Measurements from ENCODE around the gene TFDP1.

Gene TFDP1

DNA sequence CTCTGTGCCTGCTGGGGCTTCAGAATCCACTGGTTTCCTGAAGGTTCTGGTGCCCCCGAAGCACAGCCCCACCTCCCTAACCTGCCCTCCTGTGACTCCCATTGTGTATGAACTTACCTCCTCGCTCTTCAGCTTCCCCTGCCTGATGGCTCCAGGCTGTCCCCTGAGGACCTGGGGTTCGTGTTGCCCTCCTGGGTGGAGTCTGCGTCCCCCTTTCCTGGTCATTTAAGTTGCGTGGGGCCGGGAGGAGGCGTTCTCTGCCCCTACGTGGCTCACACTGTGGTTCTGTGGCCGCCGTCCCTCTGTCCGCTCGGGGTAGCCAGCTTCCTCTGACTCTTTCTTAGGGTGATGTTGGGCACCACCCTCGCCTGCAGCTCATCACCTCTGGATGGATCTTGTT, 13.9 kb downstream of the TFDP1 start:
- TF ChIP-seq, protein P1, sequence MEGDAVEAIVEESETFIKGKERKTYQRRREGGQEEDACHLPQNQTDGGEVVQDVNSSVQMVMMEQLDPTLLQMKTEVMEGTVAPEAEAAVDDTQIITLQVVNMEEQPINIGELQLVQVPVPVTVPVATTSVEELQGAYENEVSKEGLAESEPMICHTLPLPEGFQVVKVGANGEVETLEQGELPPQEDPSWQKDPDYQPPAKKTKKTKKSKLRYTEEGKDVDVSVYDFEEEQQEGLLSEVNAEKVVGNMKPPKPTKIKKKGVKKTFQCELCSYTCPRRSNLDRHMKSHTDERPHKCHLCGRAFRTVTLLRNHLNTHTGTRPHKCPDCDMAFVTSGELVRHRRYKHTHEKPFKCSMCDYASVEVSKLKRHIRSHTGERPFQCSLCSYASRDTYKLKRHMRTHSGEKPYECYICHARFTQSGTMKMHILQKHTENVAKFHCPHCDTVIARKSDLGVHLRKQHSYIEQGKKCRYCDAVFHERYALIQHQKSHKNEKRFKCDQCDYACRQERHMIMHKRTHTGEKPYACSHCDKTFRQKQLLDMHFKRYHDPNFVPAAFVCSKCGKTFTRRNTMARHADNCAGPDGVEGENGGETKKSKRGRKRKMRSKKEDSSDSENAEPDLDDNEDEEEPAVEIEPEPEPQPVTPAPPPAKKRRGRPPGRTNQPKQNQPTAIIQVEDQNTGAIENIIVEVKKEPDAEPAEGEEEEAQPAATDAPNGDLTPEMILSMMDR (conservative IDR thresholded peaks at IDR 0.05; ENCODE audit: low read length), result no peak
- no peak for DNase-seq (ENCODE audit: low read depth)
- H3K4me3 ChIP-seq (ENCODE audit: low read length), result no peak overlapping the region

DNA sequence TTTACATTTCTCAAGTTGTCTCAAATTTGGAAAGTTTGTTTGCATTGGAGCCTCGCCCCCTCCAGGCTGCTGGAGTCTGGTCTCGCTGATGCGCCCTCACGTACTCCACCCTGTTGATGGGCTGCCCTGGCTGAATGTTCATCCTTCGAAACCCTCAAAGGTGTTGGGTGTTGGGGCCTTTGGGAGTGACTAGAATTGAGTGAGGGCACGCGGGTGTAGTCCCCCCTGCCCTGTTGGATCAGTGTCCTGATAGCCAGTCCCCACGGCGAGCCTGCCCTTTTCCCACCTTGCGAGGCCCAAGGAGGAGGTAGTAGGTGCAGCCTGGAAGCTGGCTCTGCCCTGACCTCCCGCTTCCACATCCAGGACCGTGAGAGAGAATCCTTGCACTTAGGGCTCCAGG, 14.8 kb downstream of the TFDP1 start:
- TF ChIP-seq, protein P1 (conservative IDR thresholded peaks at IDR 0.05; ENCODE audit: low read length), result no peak
- H3K4me3 ChIP-seq (ENCODE audit: low read length), result no peak overlapping the region
- no peak for DNase-seq (ENCODE audit: low read depth)

DNA sequence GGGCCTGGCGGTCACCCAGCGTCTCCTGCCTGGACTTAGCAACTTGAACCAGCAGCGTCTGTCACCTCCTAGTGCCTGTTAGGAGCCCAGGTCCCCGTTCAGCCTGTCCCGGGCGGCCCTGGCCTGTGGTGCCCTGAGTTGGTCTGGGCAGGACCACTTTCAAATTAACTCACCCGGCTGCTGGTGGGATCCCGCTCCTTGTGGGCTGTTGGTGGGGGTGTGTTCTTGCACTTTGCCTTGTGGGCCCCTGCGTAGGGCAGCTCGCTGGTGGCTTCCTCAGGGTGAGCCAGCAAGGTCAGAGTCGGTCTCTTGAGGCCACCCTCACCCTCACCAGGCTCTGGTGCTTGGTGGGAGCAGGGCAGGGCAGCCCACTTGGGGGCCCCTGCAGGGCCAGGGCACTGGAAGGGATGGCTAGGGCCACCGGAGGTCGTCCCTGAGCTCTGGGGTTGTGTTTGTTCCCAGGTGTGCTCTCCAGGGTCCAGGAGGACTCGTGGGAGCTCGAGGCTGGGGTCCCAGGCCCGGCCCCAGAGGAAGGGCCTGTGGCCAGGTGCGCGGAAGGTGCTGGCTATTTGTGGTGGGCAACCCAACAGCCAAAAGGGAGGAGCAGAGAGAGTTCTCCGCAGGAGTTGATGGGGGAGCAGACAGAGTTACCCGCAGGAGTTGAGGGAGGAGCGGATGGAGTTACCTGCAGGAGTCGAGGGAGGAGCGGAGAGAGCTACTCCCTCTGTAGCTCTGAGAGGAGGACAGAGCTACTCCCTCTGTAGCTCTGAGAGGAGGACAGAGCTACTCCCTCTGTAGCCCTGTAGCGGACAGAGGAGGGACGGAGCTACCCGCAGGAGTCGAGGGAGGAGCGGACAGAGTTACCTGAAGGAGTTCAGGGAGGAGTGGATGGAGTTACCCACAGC, 16.9 kb downstream of the TFDP1 start:
- TF ChIP-seq, protein P1 (conservative IDR thresholded peaks at IDR 0.05; ENCODE audit: low read length), result no peak
- H3K4me3 ChIP-seq (ENCODE audit: low read length), result no peak overlapping the region
- DNase-seq (ENCODE audit: low read depth), result no peak

DNA sequence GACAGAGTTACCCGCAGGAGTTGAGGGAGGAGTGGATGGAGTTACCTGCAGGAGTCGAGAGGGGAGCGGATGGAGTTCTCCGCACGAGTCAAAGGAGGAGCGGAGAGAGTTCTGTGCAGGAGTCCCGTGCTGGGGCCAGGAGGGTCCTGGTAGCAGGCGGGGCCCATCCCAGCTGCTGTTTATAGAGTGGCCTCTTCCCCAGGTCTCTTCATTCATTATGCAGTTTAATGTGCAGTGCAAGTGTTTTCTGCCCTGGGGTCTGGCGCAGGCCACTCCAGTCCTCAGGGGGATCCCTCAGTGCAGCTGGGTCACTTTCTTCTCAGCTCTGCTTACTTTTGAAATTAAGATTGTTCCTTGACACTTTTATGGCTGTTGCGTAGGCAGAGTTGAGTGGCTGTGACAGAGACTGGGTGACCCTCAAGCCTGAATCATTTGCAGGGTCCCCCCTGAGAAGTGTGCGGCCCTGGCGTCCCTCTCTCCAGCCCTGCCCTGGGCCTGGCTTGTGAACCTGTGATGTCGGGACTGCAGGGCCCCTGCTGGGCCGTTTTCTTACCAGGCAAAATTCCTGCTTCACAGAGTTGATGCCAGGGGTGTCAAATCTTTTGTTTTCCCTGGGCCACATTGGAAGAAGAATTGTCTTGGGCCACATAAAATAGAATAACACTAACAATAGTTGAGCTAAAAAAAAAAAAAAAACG, 17.9 kb downstream of the TFDP1 start:
- DNase-seq (ENCODE audit: low read depth), result no peak
- TF ChIP-seq, protein P1 (conservative IDR thresholded peaks at IDR 0.05; ENCODE audit: low read length), result no peak
- H3K4me3 ChIP-seq (ENCODE audit: low read length), result no peak overlapping the region

DNA sequence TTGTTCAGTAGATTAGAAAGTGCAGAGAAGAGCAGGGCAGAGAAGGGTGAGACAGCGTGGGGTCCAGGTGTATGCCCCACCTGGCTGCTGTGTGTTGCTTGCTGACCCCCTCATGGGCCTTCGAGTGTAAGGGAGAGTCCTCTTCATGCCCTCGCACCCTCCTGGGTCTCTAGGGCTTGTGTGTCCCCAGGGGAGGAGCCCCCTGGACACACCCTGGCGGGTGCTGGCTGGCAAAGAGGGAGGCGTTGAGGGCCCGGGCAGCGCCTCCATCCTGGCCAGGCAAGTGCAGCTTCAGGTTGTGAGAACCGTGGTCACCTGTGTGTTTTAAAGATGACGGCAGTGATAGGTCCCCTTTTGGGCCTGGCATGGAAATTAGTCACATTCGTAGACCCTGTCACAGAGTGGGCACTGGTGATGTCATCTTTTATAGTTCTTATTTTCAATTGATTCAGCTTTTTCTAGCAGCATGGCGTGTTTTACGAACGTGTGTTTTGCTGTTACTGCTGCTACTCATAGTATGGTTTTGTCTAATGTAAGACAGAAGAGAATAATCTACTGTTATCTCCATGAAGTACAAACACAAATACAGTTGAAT, 18.7 kb downstream of the TFDP1 start:
- TF ChIP-seq, protein P1 (conservative IDR thresholded peaks at IDR 0.05; ENCODE audit: low read length), result no peak

DNA sequence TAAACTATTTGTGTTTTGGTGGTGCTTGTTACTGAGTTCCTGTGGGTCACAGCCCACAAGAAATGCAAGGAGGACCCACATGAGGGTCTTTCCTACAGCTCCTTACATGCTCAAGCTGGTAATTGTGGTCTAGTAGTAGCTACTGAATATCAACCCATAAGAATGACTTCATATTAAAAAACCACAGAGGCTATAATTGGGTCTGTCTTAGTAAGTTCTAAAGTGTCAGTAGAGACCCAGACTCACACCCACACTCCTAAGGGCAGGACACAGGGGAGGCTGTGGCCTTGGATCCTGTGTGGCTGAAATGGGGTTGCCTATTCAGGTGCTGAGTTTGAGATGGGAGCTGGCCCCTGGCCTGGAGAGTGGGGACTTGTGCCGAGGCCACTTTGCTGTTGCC, 19.6 kb downstream of the TFDP1 start:
- TF ChIP-seq, protein P1 (conservative IDR thresholded peaks at IDR 0.05; ENCODE audit: low read length), result no peak
- no peak overlapping the region for H3K4me3 ChIP-seq (ENCODE audit: low read length)
- no peak for DNase-seq (ENCODE audit: low read depth)

More for the DNA sequence above, 18.7 kb downstream of the TFDP1 start:
- H3K4me3 ChIP-seq (ENCODE audit: low read length), result no peak overlapping the region
- no peak for DNase-seq (ENCODE audit: low read depth)

Data from AG10803 (cell line).